GM12873 (cell line): ENCODE measurements around the gene GPR4.
A peak's percentile ranks its signal among the peaks of the same experiment; 100 is the strongest.

Experiments used
- CTCF ChIP-seq: IDR thresholded peaks from 2 replicates; pipeline ENCODE4 v1.5.1; 2012; ENCODE audit warnings: low read depth, mild to moderate bottlenecking, moderate library complexity, low read length, control low read depth; ENCODE audit not compliant: insufficient read depth; ENCODE audit errors: missing control alignments

Gene GPR4

DNA sequence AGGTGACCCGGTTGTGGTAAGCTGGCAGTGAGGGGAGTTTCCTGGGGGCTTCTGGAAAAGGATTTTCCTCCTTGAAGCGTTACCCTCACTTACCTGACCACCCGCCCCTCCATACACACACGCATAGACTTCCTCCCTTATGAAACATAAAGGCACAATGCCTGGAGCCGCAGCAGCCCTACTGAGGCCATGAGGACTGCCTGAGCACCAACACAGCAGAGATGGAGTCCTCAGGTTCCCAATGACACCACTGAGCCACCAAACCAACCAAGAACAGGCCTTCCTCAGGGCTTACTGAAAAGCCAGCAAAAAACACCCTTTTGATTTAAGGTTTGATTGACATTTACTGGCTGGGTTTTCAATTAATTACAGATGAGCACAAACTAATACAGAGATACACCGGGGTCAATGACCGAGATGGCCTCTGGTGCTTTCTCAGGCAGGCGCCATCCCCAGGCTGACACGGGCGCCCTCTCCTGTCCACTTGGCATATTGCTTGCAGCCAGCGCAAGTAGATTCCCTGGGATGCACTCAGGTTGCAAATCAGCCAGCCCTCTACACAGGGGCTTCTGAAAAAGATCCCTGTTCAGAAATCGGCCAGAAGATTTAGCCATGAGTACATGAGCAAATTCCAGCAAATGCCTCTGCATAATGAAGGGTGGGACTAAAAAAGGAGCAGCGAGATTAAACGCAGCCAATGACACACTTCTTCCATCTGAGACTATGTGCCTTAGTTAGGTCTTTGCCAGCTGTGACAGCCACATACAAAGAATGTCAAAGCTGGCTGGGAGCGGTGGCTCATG is 32.2 kb downstream of the GPR4 start:
- TF ChIP-seq CTCF = peak; percentile 78

GRCh38 chr19:45568732-45569131 is 33.3 kb downstream of the GPR4 start:
- no peak for TF ChIP-seq CTCF

DNA sequence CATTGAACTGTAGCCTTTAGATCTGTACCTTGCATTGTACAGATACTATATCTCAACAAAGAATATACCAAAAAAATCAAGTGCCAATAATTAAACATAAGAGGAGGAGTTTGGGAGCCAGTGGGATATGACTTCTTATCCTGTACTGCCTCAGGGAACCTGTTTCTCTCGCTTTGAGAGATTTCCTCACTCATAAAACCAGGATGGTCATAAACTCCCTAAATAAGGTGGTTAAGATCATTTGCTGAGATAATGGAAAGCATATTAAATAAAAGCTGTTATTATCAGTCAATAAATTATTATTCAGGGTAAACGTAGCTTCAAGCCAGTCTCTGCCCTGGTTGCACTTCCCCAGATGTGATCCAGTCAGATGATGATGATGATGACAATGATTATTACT is 34.4 kb downstream of the GPR4 start:
- TF ChIP-seq CTCF = no peak

- TF ChIP-seq CTCF = no peak
Observed at GRCh38 chr19:45564131-45564780, 37.8 kb downstream of the GPR4 start.

GRCh38 chr19:45560686-45561085 is 41.3 kb downstream of the GPR4 start:
- TF ChIP-seq CTCF = no peak

DNA sequence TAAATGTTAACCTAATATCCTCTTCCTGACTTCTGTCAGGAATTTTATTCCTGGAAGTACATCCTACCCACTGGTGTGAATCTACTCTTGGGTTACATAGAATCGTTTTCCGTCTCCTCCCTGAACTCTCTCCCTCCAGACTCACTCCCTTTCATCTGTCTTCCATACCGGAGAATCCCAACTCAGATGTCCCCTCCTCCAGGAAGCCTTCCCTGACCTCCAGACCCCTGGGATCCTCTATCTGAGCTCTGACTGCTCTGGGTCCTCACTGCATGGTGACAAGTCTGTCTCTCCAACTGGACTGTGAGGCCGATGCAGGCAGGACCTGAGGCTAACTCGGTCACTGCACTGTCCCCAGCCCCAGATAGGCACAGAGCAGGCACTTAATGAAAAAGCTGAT is 42.0 kb downstream of the GPR4 start:
- no peak for TF ChIP-seq CTCF

GRCh38 chr19:45558399-45558878 is 43.6 kb downstream of the GPR4 start:
- peak; percentile 84 for TF ChIP-seq CTCF
